GM19395 (cell line): Measurements from ENCODE around the gene RNF166.

Experiments used
- ATAC-seq: cut with Tn5 transposase; IDR thresholded peaks from one replicate; pipeline ENCODE4 v1.9.1; 2021; ENCODE audit warnings: mild to moderate bottlenecking, moderate library complexity; ENCODE audit not compliant: unreplicated experiment

RNF166 gene

DNA sequence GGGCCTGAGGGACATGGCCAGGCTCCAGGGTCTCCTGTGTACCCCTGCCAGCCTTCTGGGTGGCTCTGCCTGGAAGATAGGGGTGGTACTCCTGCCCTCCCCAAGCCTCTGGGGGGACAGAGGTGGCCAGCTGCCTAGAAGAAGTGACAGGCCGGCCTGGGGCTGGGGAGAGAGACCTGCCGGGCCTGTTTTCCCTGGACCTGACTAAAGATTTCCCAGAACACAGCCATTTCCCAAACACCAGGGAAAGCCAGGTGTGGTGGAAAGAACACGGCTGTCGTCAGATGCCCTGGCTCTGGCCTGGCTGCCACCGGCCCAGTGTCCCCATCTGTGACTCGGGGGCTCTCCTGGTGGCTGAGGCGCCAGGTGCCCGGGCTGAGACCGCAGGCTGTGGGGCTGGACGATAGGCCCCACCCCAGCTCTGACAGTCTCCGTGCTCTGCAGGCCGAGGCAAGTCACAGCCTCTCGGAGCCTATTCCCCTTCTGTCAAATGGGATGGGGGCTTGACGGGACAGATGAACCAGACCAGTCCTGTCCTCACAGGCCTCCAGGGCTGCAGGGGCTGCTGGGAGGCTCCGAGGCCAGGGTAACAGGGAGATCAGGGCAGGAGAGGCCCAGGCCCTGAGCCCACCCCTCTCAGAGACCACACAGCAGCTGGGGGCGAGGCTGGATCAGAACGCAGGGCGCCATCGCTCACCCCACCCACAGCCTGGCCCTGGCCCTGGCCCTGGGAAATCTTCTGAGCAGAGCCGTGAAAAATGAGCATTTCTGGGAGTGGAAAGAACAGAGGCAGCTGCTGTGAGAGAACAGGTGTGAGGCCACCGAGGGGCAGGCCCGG, 33.1 kb upstream of the RNF166 start:
- no peak for ATAC-seq

DNA sequence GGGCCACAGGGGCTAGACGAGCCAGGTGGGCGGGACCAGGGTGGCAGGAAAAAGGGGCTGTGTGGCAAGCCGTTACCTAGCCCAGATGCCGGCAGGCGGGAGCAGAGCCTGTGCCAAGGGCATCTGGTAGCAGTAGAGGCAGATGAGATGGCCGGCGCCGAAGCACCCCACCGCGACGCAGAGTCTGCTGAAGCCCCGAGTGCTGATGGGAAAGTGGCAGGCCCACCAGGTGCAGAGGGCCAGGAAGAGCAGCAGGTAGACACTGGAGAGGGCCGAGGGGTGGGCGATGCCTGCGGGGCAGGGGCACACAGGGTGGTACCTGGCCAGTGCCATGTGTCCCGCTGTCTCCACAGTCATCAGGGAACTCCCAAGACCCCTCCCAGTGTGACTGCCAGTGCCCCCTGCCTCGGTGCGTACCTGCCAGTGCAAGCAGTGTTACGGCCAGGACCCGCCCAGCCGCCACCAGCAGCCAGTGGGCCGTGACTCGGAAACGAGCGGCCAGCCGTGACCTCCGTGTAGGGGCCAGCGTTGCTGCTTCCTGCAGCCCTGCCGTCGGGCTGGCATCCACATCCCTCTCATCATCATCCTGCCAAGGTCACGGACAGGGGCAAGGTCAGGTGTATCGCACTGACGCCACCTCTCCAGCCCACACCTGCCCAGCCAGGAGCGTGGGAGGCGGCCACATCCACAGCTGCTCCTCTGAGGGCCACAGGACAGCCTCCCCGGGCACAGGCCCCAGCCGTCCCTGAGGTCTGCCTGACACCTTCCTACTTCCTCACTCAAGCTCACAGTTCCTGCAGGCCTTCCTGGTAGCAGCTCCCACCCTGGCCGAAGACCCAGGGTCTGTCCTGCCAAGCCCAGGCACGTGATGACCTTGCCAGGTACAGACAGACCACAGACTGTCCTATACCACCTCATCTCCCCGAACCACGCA, 32.2 kb upstream of the RNF166 start:
- ATAC-seq: no peak

DNA sequence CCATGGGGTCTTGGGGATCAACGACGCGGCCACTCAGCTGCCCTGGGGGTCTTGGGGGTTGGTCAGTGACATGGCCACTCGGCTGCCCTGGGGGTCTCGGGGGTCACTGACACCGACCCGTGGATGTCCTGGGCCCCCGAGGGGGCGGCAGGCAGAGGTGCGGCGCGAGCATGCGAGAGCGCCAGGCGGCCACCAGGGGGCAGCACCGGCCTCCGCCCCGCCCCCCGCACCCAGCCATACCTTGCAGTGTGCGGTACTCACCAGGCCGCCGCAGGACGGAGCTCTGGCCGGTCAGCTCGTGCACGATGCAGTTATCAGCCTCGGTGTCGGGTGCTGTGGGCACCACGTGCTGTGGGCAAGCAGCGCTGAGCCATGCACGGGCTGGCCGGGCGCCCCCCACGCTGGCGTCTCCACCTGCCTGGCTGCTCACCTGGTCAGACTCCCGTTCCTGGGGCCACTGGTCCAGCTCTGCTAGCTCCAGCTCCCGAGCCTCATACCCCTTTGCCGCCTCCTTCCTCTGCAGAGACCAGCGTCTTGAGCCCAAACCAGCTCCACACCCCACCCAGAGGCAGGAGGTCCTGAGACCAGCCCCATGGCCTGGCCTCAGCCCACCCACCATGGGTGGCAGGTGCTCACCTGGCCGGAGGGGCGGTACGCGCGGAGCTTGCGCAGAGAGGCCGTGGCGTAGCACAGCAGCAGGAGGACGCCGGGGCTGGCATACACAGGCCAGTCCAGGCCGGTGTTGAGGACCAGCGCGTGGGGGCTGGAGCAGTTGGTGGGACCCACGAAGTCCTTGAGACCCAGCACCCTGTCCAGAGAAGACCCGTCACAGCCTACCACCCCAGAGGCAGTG, 31.3 kb upstream of the RNF166 start:
- peak; percentile 69 for ATAC-seq

DNA sequence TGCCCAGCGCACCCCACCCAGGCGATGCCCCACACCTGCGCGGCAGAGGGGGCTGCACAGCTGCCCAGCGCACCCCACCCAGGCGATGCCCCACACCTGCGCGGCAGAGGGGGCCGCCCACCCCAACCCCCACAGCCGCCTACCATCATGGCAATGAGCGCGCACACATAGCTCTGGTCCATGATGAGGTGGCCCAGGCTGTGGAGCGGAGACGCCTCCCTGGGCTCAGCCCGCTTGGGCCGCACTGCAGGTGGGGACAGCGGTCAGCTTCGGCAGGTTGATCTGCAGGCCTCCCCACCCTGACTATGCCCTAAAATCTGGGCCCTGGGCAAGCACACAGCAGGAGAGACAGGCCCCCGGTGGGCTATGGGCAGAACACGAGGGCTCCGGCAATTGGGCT, 30.3 kb upstream of the RNF166 start:
- ATAC-seq: no peak

DNA sequence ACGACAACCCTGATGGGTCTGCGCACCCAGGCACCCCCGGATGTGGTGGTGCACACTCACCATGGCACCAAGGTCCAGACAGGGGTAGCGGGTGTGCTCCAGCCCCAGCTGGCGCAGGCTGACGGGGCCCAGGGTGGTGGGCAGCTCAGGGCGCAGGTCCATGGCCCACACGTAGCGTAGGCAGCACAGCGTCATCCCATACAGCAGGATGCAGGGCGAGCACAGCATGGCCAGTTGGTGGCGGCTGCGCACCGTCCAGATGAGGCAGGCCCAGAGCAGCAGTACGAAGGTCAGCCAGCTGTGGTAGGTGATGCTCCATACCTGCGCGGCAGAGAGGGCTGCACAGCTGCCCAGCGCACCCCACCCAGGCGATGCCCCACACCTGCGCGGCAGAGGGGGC, 29.9 kb upstream of the RNF166 start:
- ATAC-seq: no peak

DNA sequence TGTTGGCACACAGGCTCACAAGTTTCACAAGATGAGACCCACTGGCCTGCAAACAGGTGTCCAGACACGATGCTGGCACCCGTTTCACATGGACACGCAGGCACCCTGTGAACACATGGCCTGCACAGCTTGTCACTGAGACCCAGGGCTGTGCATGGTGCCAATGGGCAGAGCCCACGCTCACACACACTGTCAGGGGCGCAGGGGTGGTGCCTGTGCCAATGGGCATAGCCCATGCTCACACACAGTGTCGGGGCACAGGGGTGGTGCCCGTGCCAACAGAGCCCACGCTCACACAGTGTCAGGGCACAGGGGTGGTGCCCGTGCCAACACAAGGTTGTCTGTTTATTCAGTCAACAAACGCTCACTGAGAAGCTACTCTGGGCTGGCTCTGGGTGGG, 29.4 kb upstream of the RNF166 start:
- ATAC-seq: no peak

DNA sequence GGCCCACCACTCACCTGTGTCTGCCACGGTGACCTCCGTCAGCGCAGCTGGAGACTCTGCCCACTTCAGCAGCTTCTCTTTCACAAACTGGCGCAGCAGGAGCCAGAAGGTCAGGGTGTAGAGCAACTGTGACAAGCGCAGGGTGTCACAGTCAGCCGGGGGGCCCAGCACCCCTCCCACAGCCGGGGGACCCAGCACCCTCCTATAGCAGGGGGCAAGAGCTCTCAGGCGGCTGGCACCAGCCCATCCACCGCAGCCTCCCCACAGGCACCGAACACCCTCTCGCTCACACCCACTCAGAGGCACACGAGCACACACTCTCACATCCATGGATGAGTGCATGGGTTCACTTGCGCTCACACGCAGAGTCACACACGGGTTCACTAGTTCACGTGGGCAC, 28.9 kb upstream of the RNF166 start:
- ATAC-seq: no peak

DNA sequence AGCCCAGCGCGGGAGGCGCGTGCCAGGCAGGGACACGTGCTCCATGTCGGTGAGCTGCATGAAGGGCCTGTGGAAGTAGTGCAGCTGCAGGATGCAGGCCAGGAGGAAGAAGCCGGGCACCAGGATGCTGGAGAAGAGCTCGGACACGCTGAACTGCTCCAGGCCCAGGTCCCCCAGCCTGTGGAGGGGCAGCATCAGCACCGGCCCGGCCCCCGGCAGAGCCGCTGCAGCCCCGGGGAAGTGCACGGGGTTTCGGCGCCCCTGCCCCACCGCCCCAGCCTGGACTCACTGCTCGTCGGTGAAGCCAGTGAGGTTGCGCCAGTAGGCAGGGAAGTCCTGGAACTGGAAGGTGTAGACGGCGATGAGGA, 28.1 kb upstream of the RNF166 start:
- no peak for ATAC-seq

DNA sequence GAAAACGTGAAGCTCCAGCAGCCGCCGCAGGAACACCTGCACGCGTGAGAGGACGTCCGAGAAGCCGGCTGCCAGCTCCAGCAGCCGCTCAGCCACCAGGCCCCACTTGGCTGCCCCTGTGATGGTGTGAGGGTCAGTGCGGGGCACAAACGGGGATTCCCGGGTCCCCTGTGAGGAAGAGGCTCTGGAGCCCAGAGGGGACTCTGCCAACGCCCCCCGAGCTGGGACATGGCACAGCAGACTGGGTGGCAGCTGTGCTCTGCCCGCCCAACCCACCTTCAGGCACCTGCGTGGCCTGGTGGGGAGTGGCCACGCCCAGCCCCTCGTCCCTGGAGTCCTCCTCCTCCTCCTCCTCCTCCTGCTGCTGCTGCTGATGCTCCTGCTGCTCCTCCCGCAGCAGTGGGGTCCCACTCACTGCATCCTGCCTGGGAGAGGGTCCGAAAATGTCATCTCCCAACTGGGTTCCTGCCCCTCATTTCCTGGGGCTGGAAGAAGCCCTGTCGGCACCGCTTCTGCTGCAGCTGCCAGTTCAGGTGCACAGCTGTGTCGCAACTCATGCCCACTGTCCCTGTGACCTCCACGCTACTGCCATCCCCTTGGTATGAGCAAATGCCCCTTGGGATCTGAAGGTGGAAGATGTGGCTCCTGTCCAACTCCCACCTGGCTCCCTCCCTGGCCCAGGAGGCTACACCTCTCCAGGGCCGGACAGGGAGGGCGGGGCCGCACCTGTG, 27.6 kb upstream of the RNF166 start:
- no peak for ATAC-seq

DNA sequence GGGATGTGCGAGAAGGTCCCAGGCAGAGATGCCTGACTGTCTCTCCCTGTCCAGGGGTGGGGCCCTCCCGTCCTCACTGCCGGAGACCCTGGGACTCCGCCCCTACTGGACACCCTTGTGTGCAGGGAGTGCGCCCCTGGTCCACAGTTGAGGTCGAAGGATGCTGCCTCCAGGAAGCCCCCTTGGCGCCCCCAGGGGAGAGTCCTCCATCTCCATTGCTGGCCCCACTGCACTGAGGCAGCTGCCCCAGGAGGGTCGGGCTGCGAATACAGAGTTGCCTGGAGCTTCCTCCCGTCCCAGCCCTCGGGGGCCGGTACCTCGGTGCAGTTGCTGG, 26.7 kb upstream of the RNF166 start:
- ATAC-seq: no peak

DNA sequence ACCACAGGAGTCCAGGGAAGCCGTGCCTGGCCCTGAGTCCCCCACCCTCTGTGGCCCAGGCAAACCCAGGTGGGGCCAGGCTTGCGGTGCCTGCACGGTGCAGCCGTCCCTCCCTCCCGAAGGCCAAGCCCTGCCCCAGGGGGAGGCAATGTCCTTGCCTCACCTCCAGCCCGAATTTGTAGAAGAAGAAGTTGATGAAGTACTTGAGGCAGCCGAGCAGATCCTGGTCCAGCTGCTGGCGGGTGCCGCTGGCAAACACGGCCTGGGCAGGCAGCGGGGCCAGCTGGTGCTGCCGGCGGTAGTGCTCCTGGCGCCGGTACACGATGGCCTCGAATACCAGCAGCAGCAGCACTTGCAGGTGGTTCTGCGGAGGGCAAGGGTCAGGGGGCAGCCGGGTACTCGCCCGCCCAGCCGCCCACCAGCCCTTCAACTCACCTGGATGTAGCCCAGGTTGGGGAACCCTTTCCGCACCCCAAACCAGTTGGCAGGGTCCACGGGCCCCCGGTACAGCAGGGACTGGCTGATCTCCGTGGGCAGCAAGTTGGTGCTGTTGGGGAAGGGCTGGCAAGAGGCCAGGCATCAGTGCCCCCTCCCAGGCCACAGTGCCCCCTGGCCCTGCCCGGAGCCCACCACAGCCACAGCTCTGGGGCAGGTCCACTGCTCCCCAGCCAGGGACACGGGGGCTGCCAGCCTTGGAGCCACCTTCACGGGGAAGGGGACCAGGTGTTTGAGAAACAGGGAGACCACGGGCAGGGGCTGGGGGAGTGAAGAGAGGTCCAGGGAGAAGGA, 26.2 kb upstream of the RNF166 start:
- no peak for ATAC-seq

DNA sequence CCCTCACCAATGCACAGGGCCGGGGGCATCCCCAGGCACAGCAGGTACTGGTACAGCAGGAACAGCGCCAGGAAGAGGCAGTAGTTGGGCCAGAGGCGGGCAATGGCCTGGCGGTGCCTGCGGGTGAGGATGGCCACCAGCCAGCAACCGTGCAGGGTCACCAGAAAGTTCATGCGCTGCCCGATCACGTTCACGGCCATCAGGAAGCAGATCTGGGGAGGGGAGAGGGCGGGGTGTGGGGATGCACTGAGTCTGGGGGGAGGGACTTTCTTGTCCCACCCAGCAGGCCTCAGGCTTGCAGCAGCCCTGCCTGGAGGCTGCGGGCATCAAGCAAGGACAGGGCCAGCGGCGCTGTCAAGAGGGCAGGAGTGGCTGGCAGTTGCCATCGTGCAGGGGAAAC, 25.5 kb upstream of the RNF166 start:
- ATAC-seq: no peak

DNA sequence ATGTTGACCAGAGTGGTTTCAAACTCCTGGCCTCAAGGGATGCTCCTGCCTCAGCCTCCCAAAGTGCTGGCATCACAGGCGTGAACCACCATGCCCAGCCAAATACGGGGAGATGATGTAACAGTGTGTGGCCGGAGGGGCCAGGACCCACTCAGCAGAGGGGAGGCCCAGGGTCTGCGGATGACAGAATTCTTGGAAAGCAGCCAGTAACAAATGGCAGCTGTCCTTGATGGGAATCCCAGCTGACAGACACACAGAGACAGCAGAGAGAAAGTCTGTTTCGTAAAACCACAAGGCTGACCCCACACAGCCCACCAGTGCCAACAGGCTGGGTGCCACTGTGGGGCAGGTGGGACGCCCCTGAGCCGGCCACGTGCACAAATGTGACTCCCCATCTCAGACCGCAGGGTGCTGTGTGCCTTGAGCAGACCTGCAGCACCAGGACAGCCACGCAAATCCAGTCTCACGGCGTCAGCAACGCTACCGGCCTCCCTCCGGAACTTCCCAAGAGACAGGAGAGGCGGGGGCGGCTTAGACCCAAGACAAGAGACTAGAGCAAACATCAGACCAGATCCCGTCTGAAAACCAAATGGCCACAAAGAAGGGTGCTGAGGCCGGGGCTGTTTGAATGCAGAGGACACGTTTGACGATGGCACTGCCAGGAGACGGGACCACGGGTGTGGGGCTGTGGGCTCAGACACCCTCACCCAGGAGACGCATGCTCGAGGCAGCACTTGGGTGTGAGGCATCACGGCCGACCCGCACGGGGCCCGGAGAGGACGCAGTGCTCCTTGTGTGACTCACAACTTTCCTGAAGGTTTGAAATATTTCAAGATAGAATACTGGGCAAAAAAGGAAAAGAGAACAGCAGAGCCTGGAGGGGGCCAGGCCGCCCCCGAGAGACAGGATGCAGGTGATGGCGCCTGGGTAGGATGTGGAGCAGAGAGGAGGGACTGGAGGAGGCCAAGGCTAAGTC, 24.7 kb upstream of the RNF166 start:
- no peak for ATAC-seq

DNA sequence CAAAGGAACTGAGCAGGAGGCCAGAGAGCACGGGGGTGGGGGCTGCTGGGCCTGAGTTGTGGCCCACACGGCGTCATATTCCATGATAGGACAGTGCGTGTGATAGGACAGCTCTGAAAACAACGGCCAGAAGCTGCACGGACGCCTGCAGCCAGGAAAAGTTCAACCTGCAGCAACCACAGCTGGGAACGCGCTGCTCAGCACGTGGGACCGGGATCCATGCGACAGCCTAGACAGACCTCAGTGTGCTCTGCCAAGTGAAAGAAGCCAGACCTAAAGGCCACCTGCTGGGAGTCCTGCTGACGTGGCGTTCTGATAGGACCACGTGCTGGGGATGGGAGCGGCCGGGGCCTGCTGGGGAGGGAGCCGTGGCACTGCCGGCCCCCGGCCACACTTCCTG, 21.7 kb upstream of the RNF166 start:
- no peak for ATAC-seq

DNA sequence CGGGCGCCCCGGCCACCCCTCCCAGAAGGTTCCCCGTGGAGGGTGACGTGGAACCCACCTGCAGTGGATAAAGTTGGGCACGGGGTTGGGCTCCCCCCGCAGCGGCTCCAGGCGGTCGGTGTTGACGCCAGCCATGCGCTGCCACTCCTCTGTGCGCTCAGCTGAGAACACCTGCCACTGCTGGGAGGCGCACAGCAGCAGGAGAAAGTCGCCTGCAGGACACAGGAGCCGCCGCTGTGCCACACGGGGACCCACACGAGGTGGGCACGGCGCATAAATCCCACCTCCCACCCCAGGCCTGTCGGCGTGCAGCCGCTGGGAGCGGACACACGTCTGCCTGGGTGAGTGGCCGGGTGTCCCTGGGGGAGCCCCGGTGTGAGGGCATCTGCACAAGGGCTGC, 20.8 kb upstream of the RNF166 start:
- no peak for ATAC-seq

DNA sequence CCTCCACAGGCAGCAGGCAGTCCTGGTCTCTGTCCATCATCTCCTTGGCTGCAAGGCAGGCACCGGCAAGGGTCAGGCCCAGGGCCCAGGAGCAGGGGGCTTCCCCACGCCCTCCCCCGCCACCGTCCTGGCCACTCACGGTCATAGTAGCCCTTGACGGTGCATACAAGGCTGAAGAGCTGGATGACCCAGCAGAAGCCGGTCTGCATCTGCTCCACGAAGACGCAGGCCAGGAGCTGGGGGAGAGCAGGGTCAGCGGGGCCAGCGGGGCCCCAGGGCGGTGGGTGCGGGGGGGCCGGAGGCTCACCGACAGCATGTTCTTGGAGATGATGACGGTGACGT, 20.2 kb upstream of the RNF166 start:
- ATAC-seq: no peak

DNA sequence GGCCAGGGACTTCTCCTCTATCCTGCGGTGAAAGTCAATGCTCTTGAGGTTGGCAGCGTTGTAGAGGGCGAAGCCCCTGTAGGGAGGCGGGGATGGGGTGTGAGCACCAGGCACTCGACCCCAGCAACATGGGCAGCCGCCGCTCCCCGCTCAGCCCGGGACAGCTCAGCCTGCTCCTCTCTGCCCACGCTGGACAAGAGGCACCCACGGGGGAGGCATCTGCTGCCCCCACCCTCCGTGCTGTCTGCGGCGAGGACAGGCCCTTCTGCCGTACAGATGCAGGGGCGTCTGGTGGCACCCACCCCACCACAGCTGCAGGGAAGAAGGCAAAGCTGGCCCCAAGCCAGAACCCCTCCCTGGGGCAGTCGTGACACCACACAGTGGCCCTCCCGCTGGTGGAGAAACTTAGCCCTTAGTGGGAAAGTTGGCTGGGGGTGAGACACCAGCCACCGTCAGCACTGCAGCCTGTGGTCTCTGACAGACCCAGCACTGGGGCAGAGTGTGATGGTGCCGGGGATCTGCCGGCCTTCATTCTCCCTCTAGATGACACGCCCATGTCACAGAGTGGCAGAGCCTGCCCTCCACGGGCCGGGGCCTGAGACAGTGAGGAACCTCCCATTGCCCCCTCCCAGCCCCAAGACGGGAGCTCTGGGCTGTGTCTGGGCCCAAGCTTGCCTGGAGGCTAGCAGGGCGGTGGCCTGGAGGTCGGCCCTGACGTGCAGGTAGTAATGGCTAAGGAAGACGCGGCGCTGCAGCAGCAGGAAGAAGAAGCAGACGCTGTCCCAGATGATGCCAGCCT, 19.6 kb upstream of the RNF166 start:
- no peak for ATAC-seq
